DMS153 treated with DMSO at 0.1 percent for 48 hours (cell line): ENCODE measurements around the gene LONRF3.

Experiments
- DNase-seq: peaks from one replicate; lab custom pipeline; 2025; ENCODE audit not compliant: unreplicated experiment; lab: John Stamatoyannopoulos, UW

LONRF3 gene

DNA sequence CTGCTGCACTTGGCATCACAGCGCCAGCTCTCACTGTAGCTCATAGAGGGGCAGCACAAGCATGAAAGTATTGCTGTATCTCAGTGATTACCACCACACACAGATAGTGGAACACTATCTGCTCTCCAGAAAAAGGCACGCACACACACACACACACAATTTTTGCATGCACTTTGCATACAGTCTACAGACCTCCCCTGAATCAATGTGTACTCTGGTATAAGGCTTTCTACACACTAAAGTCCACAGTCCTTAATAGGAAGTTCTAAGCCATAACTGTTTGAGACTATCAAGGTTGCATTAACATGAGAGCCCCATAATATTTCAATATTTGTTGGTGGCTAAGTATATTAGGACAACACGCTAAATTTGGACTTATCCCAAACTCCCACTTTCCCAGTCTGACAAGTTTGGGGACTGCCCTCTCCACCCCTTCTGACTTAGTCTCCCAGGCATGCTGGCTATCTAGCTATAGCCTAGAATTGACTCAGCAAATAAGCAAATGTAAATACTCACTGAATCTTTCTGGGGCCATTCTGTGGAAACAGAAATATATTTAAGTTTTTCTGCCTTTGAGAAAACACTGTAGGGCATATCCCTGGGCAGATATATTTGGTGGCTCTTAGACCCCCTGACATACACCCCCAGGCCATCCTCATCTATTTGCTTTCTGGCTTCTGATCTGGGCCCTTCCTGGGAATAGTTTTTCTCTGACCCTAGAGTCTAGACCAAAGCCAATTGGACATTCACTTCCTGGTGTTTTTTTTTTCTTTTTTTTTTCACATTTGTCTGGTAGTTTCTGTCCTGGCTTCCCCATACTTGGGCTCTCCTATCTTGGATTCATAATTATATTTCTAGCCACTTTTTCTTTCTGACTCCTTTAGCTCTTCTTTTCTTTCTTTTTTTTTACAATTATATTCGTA, 62.0 kb downstream of the LONRF3 start:
- DNase-seq = no peak

GRCh38 chrX:119040432-119040831, 66.0 kb downstream of the LONRF3 start:
- DNase-seq = no peak

DNA sequence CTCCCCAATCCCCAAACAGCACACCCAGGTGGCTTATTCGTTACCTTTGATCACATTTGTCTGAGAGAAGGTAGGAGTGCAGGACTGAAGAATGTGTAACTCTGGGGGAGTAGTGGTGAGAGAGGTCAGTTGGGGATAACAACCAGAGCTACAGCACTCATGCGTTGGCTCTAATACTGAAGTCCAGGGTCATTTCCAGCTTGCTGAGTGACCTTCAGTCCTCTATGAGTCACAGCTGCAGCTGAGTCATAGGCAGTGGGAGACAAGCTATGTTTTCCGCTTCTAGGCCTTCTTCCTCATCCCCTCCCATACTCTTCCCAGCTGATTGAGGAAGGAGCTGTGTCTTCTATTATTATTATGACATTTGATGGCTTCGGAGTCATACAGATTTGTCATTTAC, 66.8 kb downstream of the LONRF3 start:
- no peak for DNase-seq

DNA sequence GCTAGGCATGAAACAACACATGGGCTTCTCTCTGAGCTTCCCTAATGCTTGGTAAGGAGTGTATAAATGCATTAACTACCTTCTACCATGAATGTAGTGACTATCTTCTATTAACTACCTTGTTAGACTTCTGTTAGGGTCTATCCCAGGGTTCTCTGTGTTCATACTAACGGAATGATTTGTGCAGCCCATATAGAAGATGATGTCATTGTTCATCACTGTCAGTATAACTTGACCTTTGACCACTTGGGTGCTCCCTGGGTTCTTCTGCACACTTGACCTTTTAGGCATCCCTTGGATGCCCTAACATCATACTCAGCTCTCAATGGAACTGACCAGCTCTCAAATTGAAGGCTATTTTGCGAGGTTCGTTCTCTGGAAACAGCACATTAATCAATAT, 67.6 kb downstream of the LONRF3 start:
- no peak for DNase-seq

DNA sequence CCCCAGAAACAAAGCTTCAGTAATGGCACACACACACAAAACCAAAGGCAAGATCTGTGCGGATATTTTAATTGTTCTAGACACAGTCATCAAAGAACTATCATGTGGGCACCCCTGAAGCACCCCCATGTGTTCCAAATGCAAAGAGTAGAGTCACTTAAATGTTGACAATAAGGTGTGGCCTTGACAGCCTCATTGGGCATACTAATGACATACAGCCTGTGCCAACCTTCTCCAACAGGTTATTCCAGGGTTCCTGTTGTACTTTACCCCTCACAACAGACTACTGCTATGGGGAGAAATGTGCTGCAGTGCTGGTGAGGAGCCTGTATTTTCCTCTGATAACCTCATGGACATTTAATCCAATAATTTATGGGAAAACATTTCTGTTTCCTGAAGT, 68.6 kb downstream of the LONRF3 start:
- no peak for DNase-seq

- DNase-seq = no peak
Measured at GRCh38 chrX:119045884-119046283, 71.5 kb downstream of the LONRF3 start.

GRCh38 chrX:119055687-119056086, 81.3 kb downstream of the LONRF3 start:
- no peak for DNase-seq

GRCh38 chrX:119062750-119063374, 88.4 kb downstream of the LONRF3 start:
- DNase-seq = no peak

DNA sequence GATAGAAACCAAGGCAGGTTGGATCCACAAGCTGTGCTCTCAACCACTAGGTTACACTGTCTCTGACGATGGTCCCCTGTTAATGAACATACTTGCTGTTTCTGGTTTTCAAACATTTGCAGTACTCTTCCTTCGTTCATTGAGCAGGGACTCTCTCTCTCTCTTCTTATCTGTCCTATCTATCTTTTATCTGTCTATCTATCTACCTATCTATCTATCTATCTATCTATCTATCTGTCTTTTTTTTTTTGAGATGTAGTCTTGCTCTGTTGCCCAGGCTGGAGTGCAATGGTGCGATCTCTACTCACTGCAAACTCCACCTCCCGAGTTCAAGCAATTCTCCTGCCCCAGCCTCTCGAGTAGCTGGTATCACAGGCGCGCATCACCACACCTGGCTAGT, 89.0 kb downstream of the LONRF3 start:
- DNase-seq = no peak

- no peak for DNase-seq
Measured at GRCh38 chrX:119067023-119067739, 92.8 kb downstream of the LONRF3 start.
